BJ (cell line): Measurements from ENCODE around the gene PLD5. TPM values are rescaled to one million over a fixed set of nuclear protein-coding genes. Genes with fewer than 3 reads are reported as not detected.
A peak's percentile ranks its signal among the peaks of the same experiment; 100 is the strongest.

Experiments used
- CTCF ChIA-PET: fragments of 350-600 bp; formaldehyde crosslinking; extraction: SDS; loops from one replicate; lab custom pipeline; 2021; ENCODE audit warnings: antibody characterized with exemption, inconsistent platforms; lab: Yijun Ruan, JAX
- POLR2A ChIA-PET: fragments of 300-600 bp; sonication (Branson Sonifier 250); formaldehyde crosslinking; extraction: SDS; loops from one replicate; lab custom pipeline; 2021; ENCODE audit warnings: antibody characterized with exemption; lab: Charles Lee
- DNase-seq: peaks from one replicate; pipeline ENCODE4 v3.0.0-alpha.2; 2011; ENCODE audit warnings: low read depth
- H3K27me3 ChIP-seq: 2 replicates; pipeline ENCODE4 v1.6.0; 2011; ENCODE audit warnings: low read length; ENCODE audit not compliant: control insufficient read depth, insufficient read depth
- H3K36me3 ChIP-seq: 2 replicates; pipeline ENCODE4 v1.5.1; 2011; ENCODE audit warnings: low read length; ENCODE audit not compliant: control insufficient read depth, insufficient read depth
- H3K4me3 ChIP-seq: 2 replicates; pipeline ENCODE4 v1.5.1; 2011; ENCODE audit warnings: low read depth, mild to moderate bottlenecking, control low read depth, low read length
- CTCF ChIP-seq: IDR thresholded peaks from 2 replicates; pipeline ENCODE4 v1.5.1; 2011; ENCODE audit warnings: low read depth, mild to moderate bottlenecking, control low read depth, inconsistent platforms, low read length, moderate library complexity; ENCODE audit not compliant: insufficient read depth
- polyA minus RNA-seq: library from RNA; depleted of rRNA, polyadenylated mRNA; stranded (reverse); fragments of >200 nt; gene quantifications from 2 replicates; pipeline ENCODE4 v1.2.3, GENCODE V29; 2011; rRNA and poly(A)+ RNA removed
- polyA plus RNA-seq: library from polyadenylated mRNA; depleted of rRNA; stranded (reverse); fragments of >200 nt; gene quantifications from 2 replicates; pipeline ENCODE4 v1.2.3, GENCODE V29; 2011; rRNA removed

Gene PLD5
- polyA plus RNA-seq (not detected in 2 replicates), polyA minus RNA-seq (not detected in 2 replicates)

DNA sequence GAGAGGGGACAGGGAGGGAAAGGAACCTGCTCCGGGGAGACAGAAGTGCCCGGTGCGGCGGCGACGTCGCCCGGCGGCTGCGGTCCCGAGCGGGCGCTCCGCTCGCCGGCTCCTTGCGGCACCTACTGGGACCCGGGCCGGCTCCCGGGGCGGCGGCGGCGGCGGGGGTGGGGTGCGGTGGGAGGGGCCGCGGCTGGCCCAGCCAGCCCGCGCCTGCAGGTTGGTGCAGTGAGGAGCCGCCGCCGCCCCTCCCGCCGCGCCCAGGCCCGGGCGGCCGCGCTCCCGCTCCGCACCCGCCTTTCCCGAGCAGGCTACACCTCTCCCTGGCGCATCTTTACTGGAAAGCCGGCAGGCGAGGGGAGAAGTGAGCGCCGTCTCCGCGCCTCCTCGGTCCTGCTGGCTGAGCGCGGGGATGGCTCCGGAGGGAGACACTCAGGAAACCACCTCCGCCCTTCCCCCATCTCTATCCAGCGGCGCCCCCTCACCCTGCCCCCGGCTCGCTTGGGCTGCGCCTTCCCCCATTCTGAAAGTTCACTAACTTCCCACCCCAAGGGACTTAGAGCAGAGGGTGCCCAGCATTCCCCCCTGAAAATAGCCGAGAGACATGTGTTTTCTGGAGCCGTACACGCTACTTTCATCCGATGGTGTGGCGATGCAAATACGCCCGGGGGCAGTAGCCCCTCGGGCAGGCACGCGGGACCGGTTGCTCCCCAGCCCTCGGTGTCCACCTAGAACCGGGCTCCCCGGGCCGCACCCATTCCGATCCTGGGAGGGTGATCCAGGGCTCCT lies at the start of gene PLD5:
TSS of gene PLD5 (minus strand) at position 127 of the 789 bp plus-strand sequence.
- no peak for TF ChIP-seq CTCF
- DNase-seq = no peak
- POLR2A ChIA-PET = no interaction called here

GRCh38 chr1:242569867-242570266 lies 45.4 kb upstream of the PLD5 start:
- CTCF ChIA-PET = no interaction called here
- DNase-seq = no peak

More for the DNA sequence above, at the start of gene PLD5:
- H3K4me3 ChIP-seq = peak within 1 kb of the TSS; percentile 16
- peaks cover 18% of the 10 kb centered on the region for H3K27me3 ChIP-seq
- no peaks in the 10 kb centered on the region for H3K36me3 ChIP-seq
- CTCF ChIA-PET = no interaction called here

DNA sequence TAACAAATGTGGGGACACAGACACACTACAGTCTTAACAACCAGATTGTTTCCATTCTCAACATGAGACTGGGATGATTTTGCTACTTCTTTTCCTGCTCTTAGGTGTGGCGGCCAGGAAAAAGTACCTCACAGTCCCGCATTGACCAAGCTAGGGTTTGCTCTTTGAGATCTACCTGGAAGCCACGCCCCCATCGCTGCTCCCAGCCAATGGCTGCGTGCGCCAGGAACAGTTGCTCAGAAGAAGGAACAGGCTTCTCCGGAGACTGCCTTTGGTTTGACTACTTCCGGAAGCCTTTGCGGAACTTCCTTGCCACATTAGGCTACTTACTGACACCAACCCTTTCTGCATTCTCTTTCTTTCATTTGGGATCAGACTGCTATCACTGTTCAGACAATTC lies 44.2 kb upstream of the PLD5 start:
- TF ChIP-seq CTCF = no peak
- POLR2A ChIA-PET = no interaction called here
- CTCF ChIA-PET = no interaction called here
- Histone ChIP-seq H3K4me3 (no peak overlapping the region), H3K27me3 (no peaks in the 10 kb centered on the region), H3K36me3 (no peaks in the 10 kb centered on the region)
- DNase-seq = no peak

More at GRCh38 chr1:242569867-242570266, 45.4 kb upstream of the PLD5 start:
- POLR2A ChIA-PET = no interaction called here
- no peaks in the 10 kb centered on the region for H3K27me3 ChIP-seq
- TF ChIP-seq CTCF = no peak
- H3K36me3 ChIP-seq = no peaks in the 10 kb centered on the region
- H3K4me3 ChIP-seq = no peak overlapping the region

GRCh38 chr1:242567596-242567995 lies 43.1 kb upstream of the PLD5 start:
- Histone ChIP-seq H3K27me3 (no peaks in the 10 kb centered on the region), H3K36me3 (no peaks in the 10 kb centered on the region), H3K4me3 (no peak overlapping the region)
- ChIA-PET CTCF (no interaction called here), POLR2A (no interaction called here)
- no peak for DNase-seq
- TF ChIP-seq CTCF = no peak

DNA sequence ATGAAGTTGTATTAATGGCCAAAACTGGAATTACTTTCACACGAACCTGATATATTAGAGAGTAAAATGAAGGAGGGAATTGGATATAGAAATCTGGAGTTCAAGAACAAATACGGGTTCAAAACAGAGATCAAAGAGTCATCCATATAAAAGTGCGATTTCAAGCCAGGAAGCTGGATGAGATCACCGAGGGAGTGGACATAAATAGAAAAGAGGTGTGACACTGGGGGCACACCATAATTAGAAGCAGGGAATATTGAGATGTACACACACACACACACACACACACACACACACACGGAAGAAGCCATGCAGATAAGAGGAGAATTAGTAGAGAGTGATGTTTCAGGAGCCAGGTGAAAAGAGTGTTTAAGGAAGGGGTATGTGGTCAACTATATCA lies 32.3 kb upstream of the PLD5 start:
- Histone ChIP-seq H3K27me3 (no peaks in the 10 kb centered on the region), H3K36me3 (no peaks in the 10 kb centered on the region), H3K4me3 (no peak overlapping the region)
- ChIA-PET CTCF (no interaction called here), POLR2A (no interaction called here)
- no peak for DNase-seq
- no peak for TF ChIP-seq CTCF
